ENCODE measurements around the gene GP1BB.

DNA sequence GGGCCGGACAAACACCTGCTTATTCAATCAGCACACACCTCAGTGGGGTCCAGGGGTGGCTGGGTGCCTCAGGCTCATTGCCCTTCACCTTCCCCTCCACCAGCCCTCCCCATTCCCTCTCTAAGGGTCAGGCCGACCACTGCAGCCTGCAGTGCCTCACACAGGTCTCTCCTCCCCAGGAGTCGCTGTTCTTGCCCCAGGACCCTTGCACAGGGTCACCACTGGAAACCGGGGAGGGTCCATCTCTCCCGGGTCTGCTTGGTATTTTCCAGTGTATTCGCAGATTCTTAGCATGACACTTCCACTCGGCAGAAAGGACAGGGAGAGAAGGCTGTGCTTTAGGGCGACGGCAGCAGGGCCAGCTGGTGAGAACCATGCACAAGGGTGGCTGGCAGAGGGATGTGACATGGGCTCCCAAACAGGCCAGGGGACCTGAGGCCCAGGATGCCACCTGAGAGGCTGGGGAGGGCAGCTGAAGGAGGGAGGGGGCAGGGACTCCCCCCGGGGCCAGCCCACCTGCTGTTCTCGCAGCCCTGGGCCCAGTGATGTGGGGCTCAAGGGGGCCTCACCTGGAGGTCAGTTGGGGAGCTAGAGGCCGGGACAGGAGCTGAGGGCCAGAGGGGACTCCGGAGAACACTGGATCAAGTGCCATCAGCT, 21.1 kb downstream of the GP1BB start:
- TF ChIP-seq TARDBP (IDR thresholded peaks at IDR 0.05) (no peak), ELF4 (IDR thresholded peaks at IDR 0.05) (no peak), ARNT (IDR thresholded peaks at IDR 0.05) (no peak), CTBP1 (IDR thresholded peaks at IDR 0.05; ENCODE audit: borderline replicate concordance) (no peak), LEF1 (IDR thresholded peaks at IDR 0.05; ENCODE audit: borderline replicate concordance) (no peak)

All from HEK293T (cell line).